Adrenal gland (tissue), 12 donors: ENCODE results near the gene SRGAP3. TPM values are rescaled to one million over a fixed set of nuclear protein-coding genes. Genes with fewer than 3 reads are reported as not detected.

Experiments used
- DNase-seq, 7 donors: peaks; one replicate each; pipeline ENCODE4 v3.0.0-alpha.2; 2019 to 2020
- H3K27ac ChIP-seq, 5 donors: fragments of 200-600 bp; sonication (generic) in 4 of 5; 1 replicate in 3 of 5; 2 replicates in 2 of 5; pipeline versions ENCODE4 v1.5.1 to v1.8.0; 2016 to 2020; ENCODE audit warnings: mild to moderate bottlenecking in 1 of 5
- H3K27me3 ChIP-seq: fragments of 200-600 bp; 2 replicates; pipeline ENCODE4 v1.8.0; 2021
- H3K36me3 ChIP-seq, 2 donors: fragments of 200-600 bp; replicated peaks in 1 of 2; 1 replicate in 1 of 2; 2 replicates in 1 of 2; pipeline versions ENCODE4 v1.5.1 to v1.8.0; 2018 to 2022
- H3K4me1 ChIP-seq, 2 donors: fragments of 200-600 bp; replicated peaks in 1 of 2; 1 replicate in 1 of 2; 2 replicates in 1 of 2; pipeline versions ENCODE4 v1.5.1 to v1.8.0; 2018 to 2021
- H3K4me3 ChIP-seq, 4 donors: fragments of 200-600 bp; sonication (generic) in 3 of 4; one replicate each; pipeline ENCODE4 v1.5.1; 2016 to 2018
- H3K9me3 ChIP-seq, 3 donors: fragments of 200-600 bp; sonication (generic) in 1 of 3; replicated peaks in 1 of 3; 1 replicate in 2 of 3; 2 replicates in 1 of 3; pipeline versions ENCODE4 v1.5.1 to v1.8.0; 2016 to 2021
- CTCF ChIP-seq, 6 experiments: fragments of 450-650 bp in 4 of 6; fragments of 200-600 bp in 2 of 6; sonication (generic) in 1 of 6; IDR thresholded peaks; 1 replicate in 5 of 6; 2 replicates in 1 of 6; pipeline versions ENCODE4 v1.5.1 to v1.8.0; 2016 to 2021; ENCODE audit warnings: antibody characterized with exemption in 6 of 6, mild to moderate bottlenecking in 2 of 6, moderate library complexity in 1 of 6
- POLR2A ChIP-seq, 2 donors: fragments of 450-650 bp; IDR thresholded peaks; one replicate each; pipeline ENCODE4 v1.6.1; 2017; ENCODE audit warnings: antibody characterized with exemption in 2 of 2, mild to moderate bottlenecking in 2 of 2, moderate library complexity in 1 of 2
- WGBS, 4 donors: extraction: QIAGEN DNeasy Blood & Tissue Kit in 2 of 4; methylation state at CpG; one replicate each; pipeline versions ENCODE4 v1.1.5 to v1.1.7; 2013 to 2017; 5-methylcytosine and 5-hydroxymethylcytosine counted together
- intact Hi-C, 2 donors: fragments of 100-400 bp; cut with DNase I; formaldehyde crosslinking; loops; one replicate each; pipeline versions ENCODE4 v1.14.1 to v1.15.0; 2022 to 2023
- polyA plus RNA-seq, 3 donors: library from polyadenylated mRNA; stranded (reverse); fragments of 200-250 nt in 2 of 3; fragments of 350-450 nt in 1 of 3; fragmentation: Illumina TruSeq in 1 of 3; extraction: RNeasy Lipid Tissue Mini Kit (QIAGEN cat#74804) in 1 of 3; gene quantifications; one replicate each; pipeline ENCODE4 v1.2.3, GENCODE V29; 2013 to 2014
- total RNA-seq, 9 donors: library from RNA; depleted of rRNA in 4 of 9; stranded (reverse); fragments of >200 nt in 4 of 9; fragments of 120-200 nt in 1 of 9; fragmentation: NEBNext Ultra II Directional in 1 of 9; extraction: Animal tissue kit (Norgen Biotek cat#: 25700) in 1 of 9; gene quantifications; one replicate each; pipeline versions ENCODE4 v1.1.0 to v1.2.4, GENCODE V29; 2013 to 2023
- donor health status: healthy with polysubstance abuse.
- donor health status: Bipolar disorder and iron deficiency.
- donor health status: DM: yes; HTN: yes; CAD: no.
- donor health status: DM: no; HTN: no; CAD: no.
- donor health status: DM: no; HTN: no; CAD: no.
- donor health status: DM: yes; HTN: yes; CAD: no.

The SRGAP3 gene
- total and polyA plus RNA-seq, 12 donors: 3.3 to 35.0 (median 17.8) TPM

- WGBS, 4 donors: 68 to 91% (median 78%) methylated on average over 3 to 4 of the region's 4 CpGs
- DNase-seq: no peak
- no peak overlapping the region for H3K4me3 ChIP-seq
- H3K27me3 ChIP-seq: no peaks in the 10 kb centered on the region
- H3K9me3 ChIP-seq: no peaks in the 10 kb centered on the region
- no peak for TF ChIP-seq CTCF (IDR thresholded peaks at IDR 0.05)
- TF ChIP-seq POLR2A (IDR thresholded peaks at IDR 0.05): no peak
- H3K36me3 ChIP-seq: no peaks in the 10 kb centered on the region
- no peak overlapping the region for H3K27ac ChIP-seq
- intact Hi-C loops: no loop called here
- no peaks in the 10 kb centered on the region for H3K4me1 ChIP-seq
Observed at GRCh38 chr3:9278498-9278897, 29.1 kb upstream of the SRGAP3 start.

- no peak overlapping the region for H3K27ac ChIP-seq
- H3K4me3 ChIP-seq: no peak overlapping the region
- WGBS, 4 donors: 65 to 83% (median 78%) methylated on average over 1 of the region's 1 CpG
- DNase-seq: no peak
- H3K27me3 ChIP-seq: no peaks in the 10 kb centered on the region
- TF ChIP-seq POLR2A (IDR thresholded peaks at IDR 0.05) (no peak), CTCF (IDR thresholded peaks at IDR 0.05) (no peak)
- H3K9me3 ChIP-seq: no peaks in the 10 kb centered on the region
- no peaks in the 10 kb centered on the region for H3K4me1 ChIP-seq
- no peaks in the 10 kb centered on the region for H3K36me3 ChIP-seq
- intact Hi-C loops: no loop called here
Observed at GRCh38 chr3:9278085-9278484, 28.6 kb upstream of the SRGAP3 start.

- TF ChIP-seq POLR2A (IDR thresholded peaks at IDR 0.05) (no peak), CTCF (IDR thresholded peaks at IDR 0.05) (no peak)
- no peak for DNase-seq
- 66 to 80% (median 77%) methylated on average over 6 of the region's 6 CpGs for WGBS, 4 donors
- Histone ChIP-seq H3K27ac (no peak overlapping the region), H3K36me3 (no peaks in the 10 kb centered on the region), H3K27me3 (no peaks in the 10 kb centered on the region), H3K4me3 (no peak overlapping the region), H3K9me3 (no peaks in the 10 kb centered on the region), H3K4me1 (no peaks in the 10 kb centered on the region)
- intact Hi-C loops: no loop called here
Observed at GRCh38 chr3:9276761-9277370, 27.4 kb upstream of the SRGAP3 start.

- no peak overlapping the region for H3K4me3 ChIP-seq
- no peaks in the 10 kb centered on the region for H3K9me3 ChIP-seq
- H3K4me1 ChIP-seq: no peaks in the 10 kb centered on the region
- H3K27ac ChIP-seq: no peak overlapping the region
- intact Hi-C loops: no loop called here
- DNase-seq: no peak
- H3K27me3 ChIP-seq: no peaks in the 10 kb centered on the region
- no peaks in the 10 kb centered on the region for H3K36me3 ChIP-seq
- TF ChIP-seq CTCF (IDR thresholded peaks at IDR 0.05) (no peak), POLR2A (IDR thresholded peaks at IDR 0.05) (no peak)
- 55 to 69% (median 67%) methylated on average over 6 of the region's 6 CpGs for WGBS, 4 donors
Observed at GRCh38 chr3:9271903-9272302, 22.5 kb upstream of the SRGAP3 start.
